NCI-H1105 treated with DMSO at 0.1 percent for 48 hours (cell line): ENCODE measurements around the gene RAVER1.
A peak's percentile ranks its signal among the peaks of the same experiment; 100 is the strongest.
"Not testable (repeated sequence)": the region's sequence is repeated elsewhere in the genome, so short reads cannot be mapped to it uniquely, and the experiment has no call there.

Experiments
- DNase-seq: peaks from one replicate; lab custom pipeline; 2025; lab: John Stamatoyannopoulos, UW

Gene RAVER1

DNA sequence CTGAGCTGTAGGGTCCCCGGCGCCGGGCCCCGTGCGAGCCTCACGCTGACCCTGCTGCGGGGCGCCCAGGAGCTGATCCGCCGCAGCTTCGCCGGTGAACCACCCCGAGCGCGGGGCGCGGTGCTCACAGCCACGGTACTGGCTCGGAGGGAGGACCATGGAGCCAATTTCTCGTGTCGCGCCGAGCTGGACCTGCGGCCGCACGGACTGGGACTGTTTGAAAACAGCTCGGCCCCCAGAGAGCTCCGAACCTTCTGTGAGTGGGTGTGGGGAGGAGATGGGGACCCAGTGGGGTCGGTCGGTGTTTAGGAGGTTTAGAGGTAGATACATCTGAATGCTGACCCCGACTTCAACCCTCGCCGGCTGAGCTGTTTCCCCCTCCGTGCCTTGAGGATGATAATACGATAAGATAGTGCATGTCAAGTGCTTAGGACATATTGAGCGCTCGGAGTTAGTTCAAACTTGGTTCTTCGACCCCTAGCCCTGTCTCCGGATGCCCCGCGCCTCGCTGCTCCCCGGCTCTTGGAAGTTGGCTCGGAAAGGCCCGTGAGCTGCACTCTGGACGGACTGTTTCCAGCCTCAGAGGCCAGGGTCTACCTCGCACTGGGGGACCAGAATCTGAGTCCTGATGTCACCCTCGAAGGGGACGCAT, 41.6 kb downstream of the RAVER1 start:
- no peak for DNase-seq

DNA sequence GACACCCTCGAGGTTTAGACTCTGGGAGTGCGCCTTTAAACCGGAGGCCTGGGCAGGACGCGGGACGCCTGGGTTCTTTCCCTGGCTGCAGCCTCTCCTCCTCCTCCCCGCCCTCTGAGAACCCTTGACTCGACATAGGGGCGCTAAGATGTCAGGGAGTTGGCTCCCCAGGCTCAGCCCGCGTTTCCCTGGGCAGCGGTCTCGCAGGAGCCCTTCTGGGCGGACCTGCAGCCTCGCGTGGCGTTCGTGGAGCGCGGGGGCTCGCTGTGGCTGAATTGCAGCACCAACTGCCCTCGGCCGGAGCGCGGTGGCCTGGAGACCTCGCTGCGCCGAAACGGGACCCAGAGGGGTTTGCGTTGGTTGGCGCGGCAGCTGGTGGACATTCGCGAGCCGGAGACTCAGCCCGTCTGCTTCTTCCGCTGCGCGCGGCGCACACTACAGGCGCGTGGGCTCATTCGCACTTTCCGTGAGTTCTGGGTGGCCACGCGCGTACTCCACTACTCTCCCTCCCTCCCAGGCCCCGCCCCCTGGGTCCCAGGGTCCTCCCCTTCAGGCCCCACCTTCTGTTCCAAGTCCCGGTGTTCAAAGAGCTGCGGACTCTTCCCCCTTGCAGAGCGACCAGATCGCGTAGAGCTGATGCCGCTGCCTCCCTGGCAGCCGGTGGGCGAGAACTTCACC, 42.3 kb downstream of the RAVER1 start:
- DNase-seq, result peak; percentile 34

DNA sequence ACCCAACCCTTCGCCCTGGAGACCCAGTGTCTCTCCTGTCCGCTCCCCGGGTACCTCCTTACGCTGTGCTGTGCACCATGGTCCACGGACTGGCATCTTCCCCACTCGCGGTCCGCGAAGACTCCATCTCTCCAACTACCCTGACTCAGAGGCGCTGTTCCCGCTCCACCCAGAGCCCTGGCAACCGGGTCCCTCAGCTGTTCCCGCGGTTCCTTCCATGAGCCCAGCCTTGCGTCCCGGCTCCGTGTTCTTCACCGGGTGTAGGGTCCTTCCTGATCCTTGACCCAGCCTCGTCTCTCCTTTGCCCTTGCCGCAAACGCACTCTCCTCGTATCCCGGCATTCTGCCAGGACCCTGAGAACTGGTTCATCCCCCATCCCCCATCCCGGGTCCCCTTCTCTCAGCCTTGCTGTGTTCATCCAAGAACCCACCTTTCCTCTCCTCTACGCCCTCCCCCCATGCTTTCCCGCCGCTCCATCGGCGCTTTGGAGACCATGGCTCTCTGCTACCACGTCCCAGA, 42.9 kb downstream of the RAVER1 start:
- DNase-seq, result no peak

DNA sequence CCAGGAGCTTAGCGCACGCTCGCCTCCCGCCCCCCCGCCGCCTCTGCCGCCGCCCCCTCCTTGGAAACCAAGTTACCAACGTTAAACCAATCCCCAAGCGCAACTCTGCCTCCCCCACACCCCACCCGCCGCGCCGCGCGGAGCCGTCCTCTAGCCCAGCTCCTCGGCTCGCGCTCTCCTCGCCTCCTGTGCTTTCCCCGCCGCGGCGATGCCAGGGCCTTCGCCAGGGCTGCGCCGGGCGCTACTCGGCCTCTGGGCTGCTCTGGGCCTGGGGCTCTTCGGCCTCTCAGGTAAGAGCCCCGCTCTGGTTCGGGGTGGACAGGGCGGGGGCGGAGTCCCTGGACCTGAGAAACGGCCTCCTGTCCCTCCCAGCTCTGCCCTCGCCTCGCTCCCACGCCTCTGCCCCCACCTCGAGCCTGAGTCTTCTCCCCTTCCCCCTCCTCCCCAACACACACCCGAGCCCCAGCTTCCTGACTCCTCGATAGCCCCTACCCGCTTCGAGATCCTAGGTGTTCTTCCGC, 43.4 kb downstream of the RAVER1 start, which contains the start of gene ICAM5:
Gene ICAM5 (plus strand): TSS at position 117 of the 521 bp plus-strand sequence. CDS start 92 bp downstream, at position 209.
- peak; percentile 44 for DNase-seq

DNA sequence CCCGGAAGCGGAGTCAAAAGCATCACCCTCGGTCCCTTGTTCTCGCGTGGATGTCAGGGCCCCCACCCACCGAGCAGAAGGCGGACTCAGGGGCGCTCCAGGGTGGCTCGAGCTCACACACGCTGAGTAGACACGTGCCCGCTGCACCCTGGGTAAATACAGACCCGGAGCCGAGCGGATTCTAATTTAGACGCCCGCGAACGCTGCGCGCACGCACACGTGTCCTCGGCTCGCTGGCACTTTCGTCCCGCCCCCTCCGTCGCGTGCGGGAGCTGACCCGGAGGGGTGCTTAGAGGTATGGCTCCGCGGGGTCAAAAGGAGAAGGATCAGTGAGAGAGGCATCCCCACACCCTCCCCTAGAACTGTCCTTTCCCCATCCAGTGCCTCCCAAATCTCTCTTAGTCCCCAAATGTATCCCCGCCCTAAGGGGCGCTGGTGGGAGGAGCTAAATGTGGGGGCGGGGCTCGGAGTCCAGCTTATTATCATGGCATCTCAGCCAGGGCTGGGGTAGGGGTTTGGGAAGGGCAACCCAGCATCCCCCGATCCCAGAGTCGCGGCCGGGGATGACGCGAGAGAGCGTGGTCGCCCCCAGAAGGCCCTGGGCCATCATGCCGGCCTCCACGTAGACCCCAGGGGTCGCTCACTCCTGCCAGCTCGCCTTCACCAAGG, 44.0 kb downstream of the RAVER1 start:
- DNase-seq, result peak; percentile 62

DNA sequence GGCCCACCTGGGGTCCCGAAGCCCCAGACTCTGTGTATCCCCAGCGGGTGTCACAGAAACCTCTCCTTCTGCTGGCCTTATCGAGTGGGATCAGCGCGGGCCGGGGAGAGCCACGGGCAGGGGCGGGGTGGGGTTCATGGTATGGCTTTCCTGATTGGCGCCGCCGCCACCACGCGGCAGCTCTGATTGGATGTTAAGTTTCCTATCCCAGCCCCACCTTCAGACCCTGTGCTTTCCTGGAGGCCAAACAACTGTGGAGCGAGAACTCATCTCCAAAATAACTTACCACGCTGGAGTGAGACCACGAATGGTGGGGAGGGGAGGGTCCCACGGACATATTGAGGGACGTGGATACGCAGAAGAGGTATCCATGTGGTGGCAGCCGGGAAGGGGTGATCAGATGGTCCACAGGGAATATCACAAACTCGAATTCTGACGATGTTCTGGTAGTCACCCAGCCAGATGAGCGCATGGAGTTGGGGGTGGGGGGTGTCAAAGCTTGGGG, 44.6 kb downstream of the RAVER1 start:
- DNase-seq, result peak; percentile 43

DNA sequence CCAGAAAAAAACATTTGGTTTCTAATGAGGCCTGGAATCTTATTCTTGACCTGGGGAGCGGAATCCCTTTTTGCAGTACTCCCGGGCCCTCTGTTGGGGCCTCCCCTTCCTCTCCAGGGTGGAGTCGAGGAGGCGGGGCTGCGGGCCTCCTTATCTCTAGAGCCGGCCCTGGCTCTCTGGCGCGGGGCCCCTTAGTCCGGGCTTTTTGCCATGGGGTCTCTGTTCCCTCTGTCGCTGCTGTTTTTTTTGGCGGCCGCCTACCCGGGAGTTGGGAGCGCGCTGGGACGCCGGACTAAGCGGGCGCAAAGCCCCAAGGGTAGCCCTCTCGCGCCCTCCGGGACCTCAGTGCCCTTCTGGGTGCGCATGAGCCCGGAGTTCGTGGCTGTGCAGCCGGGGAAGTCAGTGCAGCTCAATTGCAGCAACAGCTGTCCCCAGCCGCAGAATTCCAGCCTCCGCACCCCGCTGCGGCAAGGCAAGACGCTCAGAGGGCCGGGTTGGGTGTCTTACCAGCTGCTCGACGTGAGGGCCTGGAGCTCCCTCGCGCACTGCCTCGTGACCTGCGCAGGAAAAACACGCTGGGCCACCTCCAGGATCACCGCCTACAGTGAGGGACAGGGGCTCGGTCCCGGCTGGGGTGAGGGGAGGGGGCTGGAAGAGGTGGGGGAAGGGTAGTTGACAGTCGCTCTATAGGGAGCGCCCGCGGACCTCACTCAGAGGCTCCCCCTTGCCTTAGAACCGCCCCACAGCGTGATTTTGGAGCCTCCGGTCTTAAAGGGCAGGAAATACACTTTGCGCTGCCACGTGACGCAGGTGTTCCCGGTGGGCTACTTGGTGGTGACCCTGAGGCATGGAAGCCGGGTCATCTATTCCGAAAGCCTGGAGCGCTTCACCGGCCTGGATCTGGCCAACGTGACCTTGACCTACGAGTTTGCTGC, 46.3 kb downstream of the RAVER1 start, which contains the start of gene ICAM4:
Gene ICAM4 (plus strand): TSS at position 153 of the 935 bp plus-strand sequence. CDS start 58 bp downstream, at position 211.
- DNase-seq, result no peak

DNA sequence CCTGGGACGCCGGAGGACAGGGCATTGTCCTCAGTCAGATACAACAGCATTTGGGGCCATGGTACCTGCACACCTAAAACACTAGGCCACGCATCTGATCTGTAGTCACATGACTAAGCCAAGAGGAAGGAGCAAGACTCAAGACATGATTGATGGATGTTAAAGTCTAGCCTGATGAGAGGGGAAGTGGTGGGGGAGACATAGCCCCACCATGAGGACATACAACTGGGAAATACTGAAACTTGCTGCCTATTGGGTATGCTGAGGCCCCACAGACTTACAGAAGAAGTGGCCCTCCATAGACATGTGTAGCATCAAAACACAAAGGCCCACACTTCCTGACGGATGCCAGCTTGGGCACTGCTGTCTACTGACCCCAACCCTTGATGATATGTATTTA, 47.9 kb downstream of the RAVER1 start:
- DNase-seq, result no peak

DNA sequence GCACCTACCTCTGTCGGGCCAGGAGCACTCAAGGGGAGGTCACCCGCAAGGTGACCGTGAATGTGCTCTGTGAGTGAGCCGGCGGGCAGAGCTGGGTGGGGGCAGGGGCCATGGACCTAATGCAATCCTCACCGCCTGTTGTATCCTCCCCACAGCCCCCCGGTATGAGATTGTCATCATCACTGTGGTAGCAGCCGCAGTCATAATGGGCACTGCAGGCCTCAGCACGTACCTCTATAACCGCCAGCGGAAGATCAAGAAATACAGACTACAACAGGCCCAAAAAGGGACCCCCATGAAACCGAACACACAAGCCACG, 48.4 kb downstream of the RAVER1 start:
- no peak for DNase-seq

DNA sequence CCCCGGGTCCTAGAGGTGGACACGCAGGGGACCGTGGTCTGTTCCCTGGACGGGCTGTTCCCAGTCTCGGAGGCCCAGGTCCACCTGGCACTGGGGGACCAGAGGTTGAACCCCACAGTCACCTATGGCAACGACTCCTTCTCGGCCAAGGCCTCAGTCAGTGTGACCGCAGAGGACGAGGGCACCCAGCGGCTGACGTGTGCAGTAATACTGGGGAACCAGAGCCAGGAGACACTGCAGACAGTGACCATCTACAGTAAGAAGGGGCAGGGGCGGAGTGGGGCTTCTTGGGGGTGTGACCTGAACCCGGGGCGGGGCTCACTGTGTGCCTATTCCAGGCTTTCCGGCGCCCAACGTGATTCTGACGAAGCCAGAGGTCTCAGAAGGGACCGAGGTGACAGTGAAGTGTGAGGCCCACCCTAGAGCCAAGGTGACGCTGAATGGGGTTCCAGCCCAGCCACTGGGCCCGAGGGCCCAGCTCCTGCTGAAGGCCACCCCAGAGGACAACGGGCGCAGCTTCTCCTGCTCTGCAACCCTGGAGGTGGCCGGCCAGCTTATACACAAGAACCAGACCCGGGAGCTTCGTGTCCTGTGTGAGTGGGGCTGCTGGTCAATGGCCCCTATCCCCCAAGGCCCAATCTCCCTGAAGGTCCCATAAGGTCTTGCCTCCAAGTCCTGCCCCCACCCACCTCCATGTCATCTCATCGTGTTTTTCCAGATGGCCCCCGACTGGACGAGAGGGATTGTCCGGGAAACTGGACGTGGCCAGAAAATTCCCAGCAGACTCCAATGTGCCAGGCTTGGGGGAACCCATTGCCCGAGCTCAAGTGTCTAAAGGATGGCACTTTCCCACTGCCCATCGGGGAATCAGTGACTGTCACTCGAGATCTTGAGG, 49.0 kb downstream of the RAVER1 start:
- DNase-seq, result no peak

DNA sequence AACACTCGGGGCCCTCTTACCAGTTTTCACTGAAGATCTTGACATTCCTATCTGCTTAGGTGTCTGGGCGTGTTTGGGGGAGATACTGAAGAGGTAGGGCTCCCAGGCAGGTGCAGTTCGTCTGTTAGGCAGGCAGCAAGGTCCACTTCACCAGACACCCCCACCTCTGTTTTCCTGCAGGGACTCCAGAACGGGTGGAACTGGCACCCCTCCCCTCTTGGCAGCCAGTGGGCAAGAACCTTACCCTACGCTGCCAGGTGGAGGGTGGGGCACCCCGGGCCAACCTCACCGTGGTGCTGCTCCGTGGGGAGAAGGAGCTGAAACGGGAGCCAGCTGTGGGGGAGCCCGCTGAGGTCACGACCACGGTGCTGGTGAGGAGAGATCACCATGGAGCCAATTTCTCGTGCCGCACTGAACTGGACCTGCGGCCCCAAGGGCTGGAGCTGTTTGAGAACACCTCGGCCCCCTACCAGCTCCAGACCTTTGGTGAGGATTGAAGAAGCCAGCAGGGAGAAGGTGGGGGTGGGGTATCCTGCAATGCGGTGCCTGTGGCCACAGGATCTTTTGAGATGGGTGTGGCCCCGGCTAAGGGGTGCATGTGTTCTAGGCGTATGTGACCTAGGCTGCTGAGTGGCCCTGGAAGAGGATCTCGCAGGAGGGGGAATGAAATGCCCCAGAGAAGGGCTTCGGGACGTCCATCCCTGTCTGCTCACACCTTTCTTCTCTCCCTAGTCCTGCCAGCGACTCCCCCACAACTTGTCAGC, 49.8 kb downstream of the RAVER1 start:
- no peak for DNase-seq

DNA sequence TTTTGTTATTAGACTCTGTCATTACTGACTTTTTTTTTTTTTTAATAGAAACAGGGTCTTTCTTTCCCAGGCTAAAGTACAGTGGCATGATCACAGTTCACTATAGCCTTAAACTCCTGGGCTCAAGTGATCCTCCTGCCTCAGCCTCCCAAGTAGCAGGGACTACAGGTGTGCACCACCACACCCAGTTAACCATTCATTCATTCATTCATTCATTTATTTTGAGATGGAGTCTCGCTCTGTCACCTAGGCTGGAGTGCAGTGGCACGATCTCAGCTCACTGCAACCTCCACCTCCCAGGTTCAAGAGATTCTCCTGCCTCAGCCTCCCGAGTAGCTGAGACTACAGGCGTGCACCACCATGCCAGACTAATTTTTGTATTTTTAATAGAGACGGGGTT, 51.3 kb downstream of the RAVER1 start:
- not testable (repeated sequence) for DNase-seq

DNA sequence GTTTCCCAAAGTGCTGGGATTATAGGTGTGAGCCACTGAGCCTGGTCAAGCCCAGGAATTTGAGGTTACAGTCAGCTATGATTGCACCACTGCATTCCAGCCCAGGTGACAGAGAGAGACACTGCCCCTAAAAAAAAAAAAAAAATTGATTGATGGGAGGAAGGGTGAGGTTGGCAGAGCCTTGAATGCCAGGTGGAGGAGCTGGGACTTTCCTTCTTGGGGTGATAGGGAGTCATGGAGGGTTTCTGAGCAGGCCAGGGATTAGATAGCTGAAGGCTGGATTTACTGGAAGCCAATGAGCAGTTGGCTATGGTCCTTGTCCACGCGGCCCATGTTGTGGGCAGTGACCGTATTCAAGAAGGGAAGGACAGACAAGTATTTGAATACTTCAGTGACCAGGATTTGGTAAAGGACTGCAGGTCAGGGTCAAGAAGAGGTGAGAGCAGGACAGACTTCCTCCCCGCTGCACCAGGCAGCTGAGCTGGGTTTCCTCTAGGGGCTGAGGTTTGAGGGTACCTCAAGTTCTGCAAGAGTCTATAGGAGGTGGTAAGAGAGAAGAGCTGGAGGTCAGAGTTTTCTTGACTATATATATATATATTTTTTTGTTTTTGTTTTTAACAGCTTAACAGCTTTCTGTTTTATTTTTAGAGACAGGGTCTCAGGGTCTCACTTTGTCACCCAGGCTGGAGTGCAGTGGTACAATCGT, 53.4 kb downstream of the RAVER1 start:
- no peak for DNase-seq

DNA sequence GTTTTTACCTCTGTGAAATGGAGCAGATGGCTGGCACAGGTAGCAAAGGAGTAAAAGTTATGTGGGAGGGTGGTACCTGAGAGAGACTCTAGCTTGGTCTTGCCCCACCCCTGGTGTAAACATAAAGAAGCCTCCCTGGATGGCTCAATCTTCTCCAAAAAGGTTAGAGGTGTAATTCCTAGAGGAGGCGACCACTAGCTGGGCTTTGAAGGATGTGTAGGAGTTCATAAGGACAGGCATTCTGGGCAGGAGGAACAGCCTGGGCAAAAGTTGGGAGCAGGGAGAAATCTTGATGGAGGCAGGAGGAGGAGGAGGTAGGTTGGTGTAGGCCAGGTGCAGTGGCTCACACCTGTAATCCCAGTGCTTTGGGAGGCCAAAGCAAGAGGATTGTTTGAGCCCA, 54.4 kb downstream of the RAVER1 start:
- DNase-seq, result no peak

DNA sequence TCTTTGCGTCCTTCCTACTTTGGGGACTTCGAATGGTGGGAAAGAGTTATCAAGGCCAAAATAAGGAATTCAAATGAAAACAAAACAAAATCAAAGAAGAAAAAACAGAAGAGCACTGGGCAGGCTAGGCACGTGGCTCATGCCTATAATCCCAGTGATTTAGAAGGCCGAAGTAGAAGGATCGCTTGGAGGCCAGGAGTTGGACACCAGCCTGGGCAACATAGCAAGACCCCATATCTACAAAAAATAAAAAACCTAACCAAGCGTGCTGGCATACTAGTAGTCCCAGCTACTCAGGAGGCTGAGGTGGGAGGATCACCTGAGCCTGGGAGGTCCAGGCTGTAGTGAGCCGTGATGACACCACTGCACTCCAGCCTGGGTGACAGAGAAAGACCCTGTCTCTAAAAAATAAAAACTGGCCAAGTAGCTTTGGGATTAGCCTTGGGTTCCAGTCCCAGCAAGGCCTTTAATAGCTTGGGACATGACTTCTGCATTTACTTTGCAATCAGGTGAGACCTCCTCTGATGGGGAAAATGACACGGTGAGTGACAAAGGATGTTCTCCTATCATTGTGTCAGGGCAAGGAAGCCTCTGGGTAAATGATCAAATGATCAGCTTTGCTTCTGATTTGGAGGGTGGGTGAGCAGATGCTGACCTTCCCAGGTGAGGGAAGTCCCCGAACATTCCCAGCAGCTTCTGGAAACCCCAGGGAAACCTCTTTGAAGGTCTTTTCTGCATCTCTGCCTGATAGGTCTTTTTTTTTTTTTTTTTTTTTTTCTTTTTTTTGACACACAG, 55.3 kb downstream of the RAVER1 start:
- DNase-seq, result no peak

DNA sequence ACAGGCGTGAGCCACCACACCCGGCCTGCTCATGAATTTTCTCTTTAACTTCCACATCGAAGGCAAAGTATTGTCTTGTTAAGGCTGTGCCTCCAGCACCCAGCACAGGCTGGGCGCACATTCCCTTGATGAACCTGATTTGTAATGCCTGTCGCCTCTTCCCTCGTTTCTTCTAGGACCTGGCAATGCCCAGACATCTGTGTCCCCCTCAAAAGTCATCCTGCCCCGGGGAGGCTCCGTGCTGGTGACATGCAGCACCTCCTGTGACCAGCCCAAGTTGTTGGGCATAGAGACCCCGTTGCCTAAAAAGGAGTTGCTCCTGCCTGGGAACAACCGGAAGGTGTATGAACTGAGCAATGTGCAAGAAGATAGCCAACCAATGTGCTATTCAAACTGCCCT, 58.7 kb downstream of the RAVER1 start:
- no peak for DNase-seq

DNA sequence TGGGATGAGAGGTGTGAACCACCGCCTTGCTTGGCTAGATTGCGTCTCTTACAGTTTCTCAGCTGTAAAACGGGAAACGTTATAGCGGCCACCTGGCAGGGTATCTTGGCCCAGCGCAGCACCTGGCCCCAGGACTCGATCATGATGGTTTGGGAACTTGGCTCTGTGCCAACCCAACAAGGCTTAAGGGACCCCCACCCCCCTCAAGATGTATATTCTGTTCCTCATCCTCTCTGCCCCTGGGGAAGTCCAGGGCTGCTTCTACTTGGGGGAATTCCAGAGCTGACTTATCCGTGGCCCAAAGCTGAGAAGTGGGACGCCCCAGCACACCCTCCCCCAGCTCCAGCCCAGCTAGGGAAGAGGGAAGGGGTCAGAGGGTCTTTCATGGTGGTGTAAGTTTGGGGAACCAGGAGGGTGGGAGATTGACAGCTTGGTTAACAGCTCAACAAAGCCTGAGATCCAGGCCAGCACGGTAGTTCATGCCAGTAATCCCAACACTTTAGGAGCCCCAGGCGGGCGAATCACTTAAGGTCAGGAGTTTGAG, 61.7 kb downstream of the RAVER1 start:
- no peak for DNase-seq
